A673 (cell line): Measurements from ENCODE around the gene PHF20.

Experiments used
- EZH2 ChIP-seq: fragments of 200-600 bp; sonication (generic); IDR thresholded peaks from 2 replicates; pipeline ENCODE4 v1.6.1; 2017; ENCODE audit warnings: borderline replicate concordance, low read depth, mild to moderate bottlenecking, mixed read lengths, antibody characterized with exemption, low read length; ENCODE audit not compliant: poor library complexity, severe bottlenecking
- TF ChIP-seq, protein P1 (sequence below): fragments of 300-800, 200-600 bp; sonication (generic); conservative IDR thresholded peaks from 2 replicates; pipeline ENCODE4 v1.5.1; 2017; ENCODE audit warnings: low read depth, mild to moderate bottlenecking, antibody characterized with exemption, low read length, moderate library complexity, mixed read lengths

- TF ChIP-seq, protein P1, sequence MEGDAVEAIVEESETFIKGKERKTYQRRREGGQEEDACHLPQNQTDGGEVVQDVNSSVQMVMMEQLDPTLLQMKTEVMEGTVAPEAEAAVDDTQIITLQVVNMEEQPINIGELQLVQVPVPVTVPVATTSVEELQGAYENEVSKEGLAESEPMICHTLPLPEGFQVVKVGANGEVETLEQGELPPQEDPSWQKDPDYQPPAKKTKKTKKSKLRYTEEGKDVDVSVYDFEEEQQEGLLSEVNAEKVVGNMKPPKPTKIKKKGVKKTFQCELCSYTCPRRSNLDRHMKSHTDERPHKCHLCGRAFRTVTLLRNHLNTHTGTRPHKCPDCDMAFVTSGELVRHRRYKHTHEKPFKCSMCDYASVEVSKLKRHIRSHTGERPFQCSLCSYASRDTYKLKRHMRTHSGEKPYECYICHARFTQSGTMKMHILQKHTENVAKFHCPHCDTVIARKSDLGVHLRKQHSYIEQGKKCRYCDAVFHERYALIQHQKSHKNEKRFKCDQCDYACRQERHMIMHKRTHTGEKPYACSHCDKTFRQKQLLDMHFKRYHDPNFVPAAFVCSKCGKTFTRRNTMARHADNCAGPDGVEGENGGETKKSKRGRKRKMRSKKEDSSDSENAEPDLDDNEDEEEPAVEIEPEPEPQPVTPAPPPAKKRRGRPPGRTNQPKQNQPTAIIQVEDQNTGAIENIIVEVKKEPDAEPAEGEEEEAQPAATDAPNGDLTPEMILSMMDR = no peak
- TF ChIP-seq EZH2 = no peak
These were observed 41.8 kb upstream of the PHF20 start for GRCh38 chr20:35729836-35730582.
